NCI-H2029 treated with DMSO at 0.1 percent for 48 hours (cell line): ENCODE results near the gene GJA5.

Experiments used
- DNase-seq: peaks from one replicate; lab custom pipeline; 2025; lab: John Stamatoyannopoulos, UW

GJA5 gene

DNA sequence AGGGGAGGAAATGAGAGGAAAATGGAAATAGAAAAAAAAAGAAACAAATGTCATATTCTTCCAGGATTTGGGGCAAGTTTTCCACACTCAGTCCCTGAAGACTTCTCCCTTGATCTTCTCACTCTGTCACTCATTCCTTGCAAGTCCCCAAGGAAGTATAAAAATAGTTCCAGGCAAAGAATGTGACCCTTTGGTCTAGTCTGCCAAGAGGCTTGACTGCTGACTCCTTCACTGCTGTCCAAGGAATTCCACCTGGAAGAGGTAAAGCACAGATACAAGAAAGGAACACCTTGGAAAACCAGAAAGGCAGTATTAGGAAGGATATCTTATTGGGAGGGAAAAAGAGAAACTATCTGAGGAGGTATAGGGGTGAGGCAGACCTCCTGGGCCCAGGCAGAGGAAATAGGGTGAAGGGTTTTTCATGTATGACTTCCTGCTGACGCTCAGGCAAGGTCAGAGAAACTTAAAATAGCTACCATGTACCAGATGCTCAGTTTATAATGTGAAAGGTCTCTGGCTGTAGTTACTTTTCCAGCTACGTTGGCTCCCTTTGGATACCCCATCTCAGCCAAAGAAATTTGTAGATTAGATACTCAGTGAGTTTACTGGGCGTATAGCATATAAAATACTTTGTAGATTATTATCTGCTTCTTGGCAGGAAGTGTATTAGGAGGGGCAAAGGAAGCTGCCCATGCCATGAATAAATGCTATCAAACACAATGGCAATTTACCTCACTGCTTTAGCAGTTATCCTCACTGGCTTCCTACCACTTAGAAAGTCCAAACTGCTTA lies 2.0 kb upstream of the GJA5 start:
- DNase-seq, result no peak

DNA sequence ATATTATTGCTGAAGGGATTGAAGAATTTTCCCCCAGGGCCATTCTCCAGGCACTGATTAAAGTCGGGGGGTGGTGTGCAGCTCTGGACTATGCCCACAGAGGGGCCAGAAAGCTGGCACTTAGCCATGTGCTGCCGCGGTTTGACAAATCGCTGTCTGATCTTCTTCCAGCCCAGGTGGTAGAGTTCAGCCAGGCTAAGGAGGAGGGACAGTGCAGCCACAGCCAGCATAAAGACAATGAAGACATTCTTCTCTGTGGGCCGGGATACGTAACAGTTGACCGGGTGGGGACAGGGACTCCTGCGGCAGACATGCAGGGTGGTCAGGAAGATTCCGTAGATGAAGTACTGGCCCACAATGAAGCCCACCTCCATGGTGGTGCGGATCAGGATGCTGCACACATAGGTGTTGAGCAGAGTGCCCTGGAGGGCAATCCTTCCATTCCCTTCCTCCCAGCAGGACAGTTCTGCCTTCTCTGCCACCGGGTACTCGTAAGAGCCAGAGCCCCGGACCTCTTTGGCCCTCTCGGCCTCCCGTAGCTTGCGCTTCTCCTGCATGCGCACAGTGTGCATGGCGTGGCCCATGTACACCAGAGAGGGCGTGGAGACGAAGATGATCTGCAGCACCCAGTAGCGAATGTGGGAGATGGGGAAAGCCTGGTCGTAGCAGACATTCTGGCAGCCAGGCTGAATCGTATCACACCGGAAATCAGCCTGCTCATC lies 1.9 kb downstream of the GJA5 start:
- no peak for DNase-seq

GRCh38 chr1:147757015-147757990 lies 3.1 kb downstream of the GJA5 start:
- no peak for DNase-seq

DNA sequence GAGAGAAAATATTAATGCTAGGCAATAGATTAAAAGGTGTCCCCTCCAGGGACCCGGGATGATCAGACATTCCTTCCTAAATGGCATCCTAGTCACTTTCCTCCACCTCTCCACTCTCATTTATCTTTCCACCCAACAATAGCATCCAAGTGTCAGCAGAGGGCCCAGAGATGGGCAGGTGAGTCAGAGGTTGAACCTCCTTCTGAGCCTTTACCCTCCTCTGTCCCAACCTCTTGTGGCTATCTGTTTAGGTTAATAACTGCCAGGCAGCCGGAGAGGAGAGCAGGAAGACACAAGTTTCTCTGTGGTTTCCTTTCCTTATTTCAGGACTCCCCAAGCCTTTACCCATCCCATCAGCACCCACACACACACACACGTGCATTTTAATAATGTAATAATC lies 4.1 kb downstream of the GJA5 start:
- DNase-seq, result no peak

DNA sequence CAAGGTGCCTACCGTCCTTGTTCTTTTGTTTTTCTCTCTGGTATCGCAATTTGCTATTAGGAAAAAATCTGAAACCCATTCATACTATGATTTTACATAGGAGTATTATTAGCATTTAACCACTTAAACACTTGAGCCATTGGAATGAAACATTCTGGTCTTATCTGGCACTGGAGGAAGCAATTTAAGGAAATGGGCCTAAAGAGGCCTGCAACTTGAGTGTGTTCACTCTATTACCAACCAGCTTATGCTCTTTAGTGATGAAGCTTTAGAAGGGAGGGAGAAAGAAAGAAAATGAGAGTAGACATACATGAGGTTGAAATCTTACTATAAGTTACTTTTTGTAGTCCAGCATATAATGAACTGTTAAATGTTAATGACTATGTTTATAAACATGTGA lies 5.7 kb downstream of the GJA5 start:
- DNase-seq, result no peak

DNA sequence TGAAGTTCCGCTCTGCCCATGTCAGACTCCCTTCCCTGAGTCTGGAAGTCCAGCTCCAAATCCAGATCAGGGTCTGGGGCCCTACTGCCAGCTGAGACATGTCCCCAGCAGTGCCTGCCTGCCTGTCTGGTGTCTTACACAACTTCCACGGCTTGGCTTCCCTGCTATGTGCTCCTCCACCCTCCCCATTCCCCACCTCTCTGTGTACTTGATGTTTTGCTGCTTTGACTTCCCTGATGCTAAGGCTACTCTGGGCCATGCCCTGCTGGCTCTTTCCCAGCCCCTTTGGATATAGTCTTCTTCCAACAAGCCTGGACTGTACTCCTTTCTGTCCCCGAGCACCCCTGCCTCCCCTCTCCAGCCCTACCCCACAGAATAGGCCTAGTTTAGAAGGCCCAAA lies 7.3 kb downstream of the GJA5 start:
- no peak for DNase-seq

DNA sequence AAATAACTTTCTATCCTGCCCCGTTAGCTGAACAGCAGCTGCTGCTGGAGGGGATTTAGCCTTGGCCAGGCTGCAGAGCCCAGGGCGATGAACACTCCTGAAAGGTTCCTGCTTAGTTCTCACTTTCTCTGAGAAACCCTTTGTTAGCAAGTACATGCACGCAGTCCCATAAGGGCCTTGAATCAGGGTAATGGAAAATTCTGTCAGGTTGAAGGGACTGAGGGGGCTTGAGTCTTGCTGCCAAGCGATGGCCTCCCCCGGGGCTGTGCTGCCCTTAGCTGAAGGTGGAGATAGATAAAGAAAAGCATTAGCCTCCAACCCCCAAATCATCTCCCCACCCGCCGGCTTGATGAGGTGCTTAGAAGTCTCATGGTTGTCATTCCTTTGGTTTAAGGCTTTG lies 7.9 kb downstream of the GJA5 start:
- DNase-seq, result no peak

- no peak for DNase-seq
Observed at GRCh38 chr1:147751346-147751745, 9.1 kb downstream of the GJA5 start.

DNA sequence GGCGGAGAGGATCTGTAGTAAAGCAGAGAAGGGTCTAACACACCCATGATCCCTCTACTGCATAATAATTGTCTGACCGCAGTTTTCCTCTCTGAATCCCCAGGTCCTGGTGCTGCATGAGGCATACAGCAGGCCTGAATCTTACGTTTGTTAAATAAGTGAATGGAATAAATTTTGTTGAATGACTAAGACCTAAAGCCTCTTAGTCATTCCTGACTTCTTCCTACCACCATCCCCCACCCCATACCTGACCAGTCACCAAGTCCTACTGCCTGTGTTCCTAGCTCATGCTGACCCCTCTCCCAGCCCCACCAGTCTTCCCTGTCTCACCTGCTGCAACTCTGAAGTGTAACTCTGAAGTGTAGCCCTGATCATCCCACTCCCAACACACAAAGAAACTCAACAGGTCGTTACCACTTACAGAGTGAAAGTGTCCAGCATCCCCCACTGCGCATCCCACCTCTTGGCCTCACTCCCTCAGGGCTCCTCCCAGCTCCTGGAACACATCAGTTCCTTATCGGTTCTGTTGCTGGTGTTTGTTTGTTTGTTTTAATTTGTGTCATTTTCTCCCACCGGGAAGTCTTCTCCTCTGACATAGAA lies 9.7 kb downstream of the GJA5 start:
- no peak for DNase-seq

DNA sequence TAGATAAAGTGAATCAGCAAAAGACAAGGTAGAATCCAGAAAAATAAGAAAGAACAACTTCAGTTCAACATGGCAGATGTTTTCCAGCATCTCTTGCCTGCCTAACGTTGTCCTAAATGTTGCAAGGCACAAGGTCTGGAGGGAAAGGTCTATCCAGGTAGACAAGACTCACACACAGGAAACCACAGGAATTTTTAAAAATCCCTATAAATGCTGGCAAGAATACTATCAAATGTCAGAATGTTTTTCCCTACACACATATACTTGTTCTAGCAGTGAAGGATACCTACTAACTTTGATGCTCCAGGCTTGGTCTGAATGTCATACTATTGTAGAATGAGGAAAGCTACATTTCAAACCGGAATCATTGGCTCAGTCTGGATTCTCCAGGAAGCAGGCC lies 10.6 kb downstream of the GJA5 start:
- DNase-seq, result no peak

- no peak for DNase-seq
Observed at GRCh38 chr1:147748676-147749350, 11.6 kb downstream of the GJA5 start.

DNA sequence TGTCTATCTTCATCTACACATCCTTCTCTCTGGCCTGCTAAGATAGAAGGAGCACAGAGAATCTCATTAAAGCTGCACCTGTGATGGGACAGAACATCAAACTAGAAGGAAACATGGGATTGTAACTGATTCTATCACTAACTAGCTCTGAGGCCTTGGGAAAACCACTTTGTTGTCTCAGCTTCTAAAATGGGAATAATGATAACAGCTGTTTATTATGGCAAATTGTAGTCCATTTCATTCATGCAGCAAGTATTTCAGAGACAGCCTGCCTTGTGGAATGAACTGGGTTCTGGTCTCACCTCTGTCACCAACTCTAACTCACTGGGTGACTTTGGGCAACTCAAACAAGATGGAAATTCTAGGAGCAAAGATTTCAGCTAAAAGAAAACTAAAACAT lies 12.4 kb downstream of the GJA5 start:
- DNase-seq, result no peak

DNA sequence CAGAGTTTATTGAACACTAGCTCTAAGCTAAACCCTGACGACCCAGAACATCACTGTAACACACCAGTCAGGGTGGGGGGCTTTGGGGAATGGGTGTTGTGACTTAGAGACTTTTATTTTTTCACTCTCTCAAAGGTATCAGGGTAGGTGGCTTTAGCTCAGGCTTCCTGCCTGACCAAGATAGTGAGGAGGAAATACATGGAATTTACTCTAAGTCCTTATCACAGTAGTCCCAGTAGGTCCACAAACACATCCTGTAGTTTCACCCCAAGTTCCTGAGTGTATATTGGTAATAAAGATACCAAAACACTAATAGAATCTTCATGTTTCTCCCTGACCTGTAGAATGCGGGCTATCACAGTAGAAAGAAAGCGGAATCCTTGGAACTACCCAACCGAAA lies 15.1 kb downstream of the GJA5 start:
- DNase-seq, result no peak

DNA sequence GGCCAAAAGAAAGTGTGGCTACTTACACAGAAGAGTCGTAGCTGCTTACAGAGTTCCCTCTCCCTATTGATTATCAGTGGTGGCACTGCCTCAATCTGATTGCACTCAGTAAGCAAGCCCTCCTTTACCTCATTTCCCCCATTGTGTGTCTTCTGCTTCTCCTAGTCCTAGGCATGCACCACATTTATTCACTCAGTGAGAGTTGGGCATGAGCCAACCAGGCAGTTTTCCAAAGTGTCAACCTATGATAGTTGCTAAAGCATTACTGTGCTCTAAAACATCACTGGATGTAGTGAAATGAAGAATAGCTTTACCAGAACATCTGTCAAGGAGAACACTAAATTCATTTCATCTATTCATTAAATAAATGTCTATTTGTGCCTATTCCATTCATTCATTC lies 19.3 kb downstream of the GJA5 start:
- no peak for DNase-seq

DNA sequence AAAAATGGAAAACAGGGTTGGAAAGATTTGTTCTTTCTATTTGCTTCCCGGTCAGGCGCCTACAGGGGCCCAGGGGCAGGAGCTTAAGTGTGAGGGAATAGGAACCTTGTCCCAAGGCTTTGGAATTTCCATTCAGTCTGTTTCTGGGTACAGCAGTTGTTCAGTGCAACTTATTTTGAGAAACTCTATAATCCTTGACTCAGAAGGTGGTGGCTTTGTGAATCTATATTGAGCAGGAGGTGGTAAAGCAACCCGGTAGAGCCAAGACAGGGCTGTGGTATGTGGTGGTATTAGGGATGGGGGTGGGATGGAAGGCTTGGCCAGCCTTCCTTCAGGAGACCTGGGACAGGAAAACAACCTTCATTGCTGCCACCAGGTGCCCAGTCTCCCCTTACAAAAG lies 20.0 kb downstream of the GJA5 start:
- no peak for DNase-seq

DNA sequence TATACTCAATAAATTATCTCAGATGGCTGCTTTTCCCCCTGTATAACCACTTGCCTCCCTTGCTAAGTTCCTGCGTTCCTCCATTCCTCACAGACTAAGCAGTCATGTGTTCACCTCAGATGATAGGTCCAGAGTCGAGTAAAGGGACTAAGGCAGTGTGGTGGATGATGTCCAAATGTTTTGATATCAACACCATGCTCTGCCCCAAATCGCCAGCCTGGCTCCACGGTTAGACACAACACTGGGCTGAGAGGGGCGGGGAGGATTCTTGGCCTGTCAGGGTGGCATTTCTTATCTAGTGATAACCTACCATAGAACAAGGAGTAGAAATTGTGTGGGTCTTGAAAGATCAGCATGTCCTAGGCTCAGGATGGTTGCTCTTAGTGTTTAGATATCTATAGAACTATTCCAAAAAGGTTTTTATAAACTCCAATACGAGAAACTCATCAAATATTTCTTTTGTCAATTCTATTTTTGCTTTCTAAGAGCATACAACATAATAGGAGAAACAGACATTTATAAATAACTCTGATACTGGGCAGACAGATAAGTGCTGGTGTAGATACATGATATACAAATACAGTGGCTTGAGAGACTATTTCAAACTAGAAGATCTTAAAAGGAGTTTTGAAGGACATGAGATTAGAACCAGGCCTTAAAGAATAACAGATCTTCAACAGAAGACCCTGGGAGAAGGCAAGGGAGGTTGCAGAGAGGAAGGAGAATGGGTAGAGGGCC lies 21.5 kb downstream of the GJA5 start:
- no peak for DNase-seq

GRCh38 chr1:147738129-147738528 lies 22.3 kb downstream of the GJA5 start:
- DNase-seq, result no peak

GRCh38 chr1:147736883-147737282 lies 23.5 kb downstream of the GJA5 start:
- no peak for DNase-seq

DNA sequence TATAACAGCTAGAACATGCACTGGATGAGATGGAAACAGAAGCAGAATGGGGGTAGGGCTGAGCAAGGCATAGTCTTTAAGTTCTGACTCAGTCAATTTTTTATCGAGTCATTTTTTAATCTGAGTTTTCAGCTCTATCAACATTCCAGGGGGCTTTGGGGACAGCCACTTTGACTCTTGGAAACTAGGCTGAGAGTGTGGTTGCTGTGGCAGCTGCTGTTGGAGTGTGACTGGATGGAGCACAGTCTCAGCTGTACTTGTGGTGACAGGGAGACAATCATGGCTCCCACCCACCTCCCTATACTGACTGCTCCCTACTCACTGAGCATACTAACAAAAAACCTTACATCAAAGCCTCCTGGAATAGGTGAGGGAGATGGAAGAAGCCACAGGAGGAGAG lies 25.0 kb downstream of the GJA5 start:
- DNase-seq, result no peak

DNA sequence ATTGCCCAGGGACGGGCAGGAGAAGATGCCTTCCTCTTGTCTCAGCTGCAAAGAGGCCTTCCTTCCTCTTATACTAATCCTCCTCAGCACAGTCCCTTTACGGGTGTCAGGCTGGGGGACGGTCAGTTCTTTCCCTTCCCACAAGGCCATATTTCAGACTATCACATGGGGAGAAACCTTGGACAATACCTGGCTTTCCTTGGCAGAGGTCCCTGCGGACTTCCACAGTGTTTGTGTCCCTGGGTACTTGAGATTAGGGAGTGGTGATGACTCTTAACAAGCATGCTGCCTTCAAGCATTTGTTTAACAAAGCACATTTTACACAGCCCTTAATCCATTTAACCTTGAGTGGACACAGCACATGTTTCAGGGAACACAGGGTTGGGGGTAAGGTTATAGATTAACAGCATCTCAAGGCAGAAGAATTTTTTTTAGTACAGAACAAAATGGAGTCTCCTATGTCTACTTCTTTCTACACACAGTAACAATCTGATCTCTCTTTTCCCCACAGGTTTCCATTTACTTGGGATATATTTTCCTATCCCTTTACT lies 26.0 kb downstream of the GJA5 start:
- peak; percentile 10 for DNase-seq

GRCh38 chr1:147729315-147729714 lies 31.1 kb downstream of the GJA5 start:
- DNase-seq, result no peak
